ENCODE results near the gene MUC4. TPM values are rescaled to one million over a fixed set of nuclear protein-coding genes. Genes with fewer than 3 reads are reported as not detected.

Gene MUC4
- total RNA-seq, 1 experiment from 2014 or later, result 63.7 TPM

Small RNA genes lying within 50 kb of the gene (microRNA-seq; reads per million reads assigned to microRNA genes)
- not detected for gene MIR570 (ENCODE audit: borderline number of aligned reads, borderline replicate concordance)

Other genes with a start within 250 kb of the MUC4 start
- 0.48 TPM in 1 of 2 replicates, not detected in the other for gene APOD, start 228.0 kb downstream of the MUC4 start, total RNA-seq (2021)
- gene MUC20, start 91.0 kb downstream of the MUC4 start, total RNA-seq (2021), result 98.1 and 176 TPM in 2 replicates
- gene TNK2, start 96.6 kb upstream of the MUC4 start, total RNA-seq (2021), result 118 and 125 TPM in 2 replicates

All from PC-9 (cell line).